K562 (cell line): Measurements from ENCODE around the gene MTHFSD. TPM values are rescaled to one million over a fixed set of nuclear protein-coding genes. Genes with fewer than 3 reads are reported as not detected.

ENCODE experiments used
- ATAC-seq: fragments of 200-7000 bp; cut with Tn5 transposase; 3 replicates; pipeline ENCODE4 v1.9.1; 2020; ENCODE audit warnings: moderate library complexity
- BruUV-seq: library from RNA; stranded (reverse); fragments of 400-500 nt; replicated peaks from 2 replicates; lab custom pipeline; 2021; lab: Mats Ljungman, UMichigan
- CTCF ChIA-PET: fragments of 300-600 bp; formaldehyde crosslinking; extraction: SDS; loops from one replicate; lab custom pipeline; 2021; ENCODE audit warnings: low intra/inter-chr PET ratio; lab: Yijun Ruan, JAX
- POLR2A ChIA-PET: fragments of 300-600, 350-650 bp; sonication (Branson Sonifier 250); formaldehyde crosslinking; extraction: SDS; loops from one replicate; lab custom pipeline; 2021; ENCODE audit warnings: antibody characterized with exemption, inconsistent platforms; lab: Yijun Ruan, JAX
- DNase-seq, 4 experiments: peaks; one replicate each; pipeline versions ENCODE4 v3.0.0 to v3.0.0-alpha.2; 2011 to 2018; ENCODE audit warnings: low spot score in 3 of 4, mixed read lengths in 3 of 4; ENCODE audit errors: extremely low read depth in 1 of 4
- FAIRE-seq: peaks from 2 replicates; lab custom pipeline; 2011; peaks lifted over from hg19 to GRCh38; lab: Jason Lieb, UNC
- H2AFZ ChIP-seq: 2 replicates; pipeline ENCODE4 v1.6.0; 2011; ENCODE audit warnings: low read depth, low read length, control low read depth, inconsistent platforms
- H3K27ac ChIP-seq: fragments of 200-600 bp; 3 replicates; pipeline ENCODE4 v1.8.0; 2011; ENCODE audit warnings: low read depth, mild to moderate bottlenecking, control low read depth, inconsistent platforms, low read length, moderate library complexity, mixed read lengths; ENCODE audit errors: extremely low read depth
- H3K27me3 ChIP-seq, 2 experiments: fragments of 300-600 bp in 1 of 2; 2 replicates in 1 of 2; 3 replicates in 1 of 2; pipeline versions ENCODE4 v1.6.0 to v1.8.0; 2011; ENCODE audit warnings: inconsistent platforms in 2 of 2, low read length in 2 of 2, mild to moderate bottlenecking in 1 of 2, mixed read lengths in 1 of 2, moderate library complexity in 1 of 2; ENCODE audit not compliant: control insufficient read depth in 2 of 2, insufficient read depth in 2 of 2
- H3K36me3 ChIP-seq: fragments of 300-600 bp; 3 replicates; pipeline ENCODE4 v1.8.0; 2011; ENCODE audit warnings: mild to moderate bottlenecking, low read length, inconsistent platforms; ENCODE audit not compliant: control insufficient read depth, insufficient read depth
- H3K4me1 ChIP-seq, 2 experiments: fragments of 200-600 bp in 1 of 2; replicated peaks in 1 of 2; 2 replicates in 1 of 2; 3 replicates in 1 of 2; pipeline versions ENCODE4 v1.5.1 to v1.8.0; 2011; ENCODE audit warnings: inconsistent platforms in 2 of 2, low read length in 2 of 2, mild to moderate bottlenecking in 1 of 2, mixed read lengths in 1 of 2, moderate library complexity in 1 of 2; ENCODE audit not compliant: control insufficient read depth in 2 of 2, insufficient read depth in 2 of 2
- H3K4me2 ChIP-seq: 2 replicates; pipeline ENCODE4 v1.6.1; 2011; ENCODE audit warnings: low read length, control low read depth, inconsistent platforms, mixed read lengths; ENCODE audit not compliant: insufficient read depth
- H3K4me3 ChIP-seq: fragments of 200-600 bp; sonication (generic), shearing (Covaris generic); 2 replicates; pipeline ENCODE4 v1.5.1; 2016; ENCODE audit warnings: control low read depth, inconsistent platforms
- H3K79me2 ChIP-seq: fragments of 200-600 bp; 3 replicates; pipeline ENCODE4 v1.8.0; 2011; ENCODE audit warnings: low read length, inconsistent platforms; ENCODE audit not compliant: control insufficient read depth, insufficient read depth
- H3K9ac ChIP-seq, 2 experiments: 2 replicates each; pipeline versions ENCODE4 v1.6.0 to v1.6.1; 2011; ENCODE audit warnings: low read depth in 2 of 2, low read length in 2 of 2, control low read depth in 1 of 2, inconsistent platforms in 1 of 2, mild to moderate bottlenecking in 1 of 2, mixed read lengths in 1 of 2; ENCODE audit not compliant: insufficient read depth in 1 of 2
- H3K9me1 ChIP-seq: one replicate; pipeline ENCODE4 v1.6.0; 2011; ENCODE audit warnings: inconsistent platforms, mild to moderate bottlenecking, low read length, moderate library complexity; ENCODE audit not compliant: control insufficient read depth, insufficient read depth
- H3K9me3 ChIP-seq: replicated peaks from 2 replicates; pipeline ENCODE4 v1.5.1; 2011; ENCODE audit warnings: low read depth, low read length, inconsistent platforms; ENCODE audit not compliant: control insufficient read depth, insufficient read depth
- H4K20me1 ChIP-seq: replicated peaks from 2 replicates; pipeline ENCODE4 v1.6.1; 2011; ENCODE audit warnings: low read length, inconsistent platforms, mixed read lengths; ENCODE audit not compliant: control insufficient read depth, insufficient read depth
- ARNT ChIP-seq, 2 experiments: fragments of 450-650 bp; IDR thresholded peaks; 2 replicates each; pipeline ENCODE4 v1.6.1; 2016; ENCODE audit warnings: mild to moderate bottlenecking in 1 of 2
- BCOR ChIP-seq: fragments of 450-650 bp; IDR thresholded peaks from 2 replicates; pipeline ENCODE4 v1.6.1; 2016
- CBX3 ChIP-seq, 2 experiments: IDR thresholded peaks; 1 replicate in 1 of 2; 2 replicates in 1 of 2; pipeline ENCODE4 v1.6.1; 2012; ENCODE audit warnings: inconsistent platforms in 2 of 2, low read length in 2 of 2, borderline replicate concordance in 1 of 2, control low read depth in 1 of 2
- HLTF ChIP-seq: fragments of 450-650 bp; IDR thresholded peaks from 2 replicates; pipeline ENCODE4 v1.6.1; 2016
- MTF1 ChIP-seq: fragments of 250-450 bp; sonication (Bioruptor Pico); IDR thresholded peaks from 2 replicates; pipeline ENCODE4 v1.9.0; 2021; ENCODE audit warnings: moderate library complexity, mild to moderate bottlenecking, inconsistent platforms, borderline replicate concordance
- MYNN ChIP-seq, 2 experiments: sonication (generic); formaldehyde crosslinking in 1 of 2; IDR thresholded peaks; 2 replicates each; pipeline versions ENCODE4 v1.5.0 to v1.6.1; 2016 to 2020; ENCODE audit warnings: antibody characterized with exemption in 1 of 2, missing genetic modification reagents in 1 of 2
- NCOR1 ChIP-seq: fragments of 450-650 bp; IDR thresholded peaks from 2 replicates; pipeline ENCODE4 v1.6.1; 2016; ENCODE audit warnings: mild to moderate bottlenecking, moderate library complexity
- NR4A1 ChIP-seq, 2 experiments: fragments of 250-450 bp in 1 of 2; fragments of 450-650 bp in 1 of 2; sonication (Bioruptor Pico) in 1 of 2; IDR thresholded peaks; 2 replicates each; pipeline versions ENCODE4 v1.4.0 to v1.6.1; 2016 to 2020; ENCODE audit warnings: mild to moderate bottlenecking in 2 of 2, missing compliant biosample characterization in 1 of 2, missing genetic modification characterization in 1 of 2, moderate library complexity in 1 of 2
- PHF20 ChIP-seq: fragments of 450-650 bp; IDR thresholded peaks from 2 replicates; pipeline ENCODE4 v1.6.1; 2018; ENCODE audit not compliant: partially characterized antibody
- RFX5 ChIP-seq: IDR thresholded peaks from 2 replicates; pipeline ENCODE4 v1.6.1; 2011; ENCODE audit warnings: low read depth, mild to moderate bottlenecking, improper control_type of control experiment, low read length
- SRSF1 ChIP-seq: fragments of 200-400 bp; formaldehyde crosslinking; IDR thresholded peaks from 2 replicates; pipeline ENCODE4 v1.6.1; 2017; ENCODE audit warnings: mild to moderate bottlenecking, low read depth, low read length, moderate library complexity
- ZNF384 ChIP-seq: IDR thresholded peaks from 2 replicates; pipeline ENCODE4 v1.6.1; 2012; ENCODE audit warnings: low read depth, low read length, improper control_type of control experiment
- ZNF398 ChIP-seq: fragments of 250-450 bp; sonication (Bioruptor Pico); IDR thresholded peaks from 2 replicates; pipeline ENCODE4 v1.8.0; 2021; ENCODE audit warnings: moderate library complexity, mild to moderate bottlenecking, inconsistent platforms
- ZNF57 ChIP-seq: fragments of 450-650 bp; formaldehyde crosslinking; IDR thresholded peaks from 2 replicates; pipeline ENCODE4 v1.4.0; 2020; ENCODE audit warnings: mild to moderate bottlenecking, moderate library complexity
- WGBS: fragments of 100-300 bp; shearing (Covaris generic); methylation state at CpG from one replicate; pipeline ENCODE4 v1.1.6; 2016; ENCODE audit warnings: low coverage, mixed read lengths; ENCODE audit not compliant: insufficient coverage; ENCODE audit errors: missing lambda C conversion rate; 5-methylcytosine and 5-hydroxymethylcytosine counted together
- in situ Hi-C: fragments of 300-500 bp; cut with MboI; formaldehyde crosslinking; loops from 4 replicates; pipeline ENCODE4 v1.15.0; 2018; ENCODE audit warnings: inconsistent platforms, mixed read lengths
- intact Hi-C: fragments of 100-400 bp; cut with micrococcal nuclease; formaldehyde crosslinking; loops from 2 replicates; pipeline ENCODE4 v1.14.2; 2022
- polyA plus RNA-seq, 8 experiments: library from polyadenylated mRNA; depleted of rRNA in 4 of 8; stranded (reverse) in 5 of 8; unstranded in 3 of 8; fragments of >200 nt; fragmentation: Nextera tagmentation in 2 of 8; fragmentation: Illumina TruSeq in 1 of 8; extraction: Ambion mirVana in 2 of 8; extraction: Trizol in 1 of 8; gene quantifications; 2 replicates each; pipeline versions ENCODE4 v1.2.1 to v1.2.3, GENCODE V29; 2011 to 2014; ENCODE audit warnings: inconsistent platforms in 1 of 8, missing spikeins in 1 of 8
- total RNA-seq, 7 experiments: library from RNA; depleted of rRNA in 6 of 7; stranded (reverse); fragments of >200 nt in 6 of 7; fragmentation: Illumina TruSeq in 2 of 7; extraction: Trizol in 2 of 7; gene quantifications; 2 replicates each; pipeline versions ENCODE4 v1.2.1 to v1.2.3, GENCODE V29; 2011 to 2021; ENCODE audit warnings: low replicate concordance in 1 of 7
- TF ChIP-seq, protein P1 (sequence below), 2 experiments: fragments of 450-650 bp; IDR thresholded peaks; 2 replicates each; pipeline ENCODE4 v1.6.1; 2018; ENCODE audit warnings: mild to moderate bottlenecking in 2 of 2, low read depth in 1 of 2; ENCODE audit not compliant: partially characterized antibody in 2 of 2

MTHFSD gene
- total and polyA plus RNA-seq, 9 of the 15 experiments (the other 6 are each of a cell fraction or from before 2014, with no cell fraction given): 3.2 to 20.2 (median 12.0) TPM

- intact Hi-C loops (no loop called here), in situ Hi-C loops (no loop called here)
- BruUV-seq: no TSS peak
- Histone ChIP-seq H3K4me3 (peak overlapping the region; percentile 45), H3K4me2 (peak overlapping the region; percentile 67), H4K20me1 (peaks cover 1% of the 10 kb centered on the region), H3K36me3 (no peaks in the 10 kb centered on the region), H3K9ac (peak overlapping the region in 1 of 2 experiments; percentile 86; a peak in 2 of 4 replicates), H3K9me3 (no peaks in the 10 kb centered on the region), H3K9me1 (no peaks in the 10 kb centered on the region), H3K4me1 (peaks cover 0 to 19% of the 10 kb centered on the region in 2 experiments; a peak in 3 of 5 replicates), H3K79me2 (no peaks in the 10 kb centered on the region), H3K27me3 (peaks cover 40 to 82% of the 10 kb centered on the region in 2 experiments), H2AFZ (peak overlapping the region; percentile 73), H3K27ac (no peak overlapping the region)
- WGBS: under 1% methylated on average over 48 of the region's 54 CpGs
- CTCF ChIA-PET: interaction anchor here (0.6 to 1.0 kb wide), 3 partner anchors 12 to 614 kb away, joined by 3 to 6 read pairs (median 3); no protein-coding TSS in a partner anchor
- POLR2A ChIA-PET: interaction anchor here (0.6 to 0.7 kb wide), 2 partner anchors 8 to 667 kb away, joined by 3 read pairs; no protein-coding TSS in a partner anchor
- DNase-seq (peak; percentile 93 to 95 (median 94)), FAIRE-seq (peak; percentile 86), ATAC-seq (peak; percentile 100)
- 0 out of 4 replicates have a peak, but pooled peaks have one; percentile 36 to 49 for TF ChIP-seq ARNT (IDR thresholded peaks at IDR 0.05)
- no peak for TF ChIP-seq CBX3 (IDR thresholded peaks at IDR 0.05; ENCODE audit: borderline replicate concordance in 1 of 2, low read length in 2 of 2)
- no peak for TF ChIP-seq ZNF57 (CRISPR knock-in tag)
- peak; percentile 96 for TF ChIP-seq ZNF384
- TF ChIP-seq ZNF398 (CRISPR knock-in tag): no peak
- TF ChIP-seq BCOR: 0 out of 2 replicates have a peak, but pooled peaks have one; percentile 42
- TF ChIP-seq PHF20: no peak
- TF ChIP-seq NR4A1 (CRISPR knock-in tag; IDR thresholded peaks at IDR 0.05): no peak
- TF ChIP-seq NR4A1 (tag; IDR thresholded peaks at IDR 0.05): no peak
- 0 out of 2 replicates have a peak, but pooled peaks have one; percentile 37 for TF ChIP-seq HLTF
- no peak for TF ChIP-seq MTF1
- TF ChIP-seq, protein P1, sequence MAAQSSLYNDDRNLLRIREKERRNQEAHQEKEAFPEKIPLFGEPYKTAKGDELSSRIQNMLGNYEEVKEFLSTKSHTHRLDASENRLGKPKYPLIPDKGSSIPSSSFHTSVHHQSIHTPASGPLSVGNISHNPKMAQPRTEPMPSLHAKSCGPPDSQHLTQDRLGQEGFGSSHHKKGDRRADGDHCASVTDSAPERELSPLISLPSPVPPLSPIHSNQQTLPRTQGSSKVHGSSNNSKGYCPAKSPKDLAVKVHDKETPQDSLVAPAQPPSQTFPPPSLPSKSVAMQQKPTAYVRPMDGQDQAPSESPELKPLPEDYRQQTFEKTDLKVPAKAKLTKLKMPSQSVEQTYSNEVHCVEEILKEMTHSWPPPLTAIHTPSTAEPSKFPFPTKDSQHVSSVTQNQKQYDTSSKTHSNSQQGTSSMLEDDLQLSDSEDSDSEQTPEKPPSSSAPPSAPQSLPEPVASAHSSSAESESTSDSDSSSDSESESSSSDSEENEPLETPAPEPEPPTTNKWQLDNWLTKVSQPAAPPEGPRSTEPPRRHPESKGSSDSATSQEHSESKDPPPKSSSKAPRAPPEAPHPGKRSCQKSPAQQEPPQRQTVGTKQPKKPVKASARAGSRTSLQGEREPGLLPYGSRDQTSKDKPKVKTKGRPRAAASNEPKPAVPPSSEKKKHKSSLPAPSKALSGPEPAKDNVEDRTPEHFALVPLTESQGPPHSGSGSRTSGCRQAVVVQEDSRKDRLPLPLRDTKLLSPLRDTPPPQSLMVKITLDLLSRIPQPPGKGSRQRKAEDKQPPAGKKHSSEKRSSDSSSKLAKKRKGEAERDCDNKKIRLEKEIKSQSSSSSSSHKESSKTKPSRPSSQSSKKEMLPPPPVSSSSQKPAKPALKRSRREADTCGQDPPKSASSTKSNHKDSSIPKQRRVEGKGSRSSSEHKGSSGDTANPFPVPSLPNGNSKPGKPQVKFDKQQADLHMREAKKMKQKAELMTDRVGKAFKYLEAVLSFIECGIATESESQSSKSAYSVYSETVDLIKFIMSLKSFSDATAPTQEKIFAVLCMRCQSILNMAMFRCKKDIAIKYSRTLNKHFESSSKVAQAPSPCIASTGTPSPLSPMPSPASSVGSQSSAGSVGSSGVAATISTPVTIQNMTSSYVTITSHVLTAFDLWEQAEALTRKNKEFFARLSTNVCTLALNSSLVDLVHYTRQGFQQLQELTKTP (IDR thresholded peaks at IDR 0.05; ENCODE audit: low read depth in 1 of 2, partially characterized antibody in 2 of 2): peak in 1 of 2 experiments; percentile 48
- no peak for TF ChIP-seq SRSF1
- no peak for TF ChIP-seq RFX5
- TF ChIP-seq MYNN (IDR thresholded peaks at IDR 0.05): no peak
- no peak for TF ChIP-seq MYNN (CRISPR knock-in tag; IDR thresholded peaks at IDR 0.05)
- no peak for TF ChIP-seq NCOR1
These were observed 20.9 kb upstream of the MTHFSD start for GRCh38 chr16:86575754-86576557.
